HL-60/S4 treated with retinoic acid at 250 ng/mL for 4 days and 3 days (cell line): ENCODE results near the gene PIK3R3.
"Not testable (repeated sequence)": the region's sequence is repeated elsewhere in the genome, so short reads cannot be mapped to it uniquely, and the experiment has no call there.

ENCODE experiments used
- in situ Hi-C: fragments of 300-500 bp; cut with MboI; formaldehyde crosslinking; loops from 2 replicates; pipeline ENCODE4 v1.7.0; 2022; ENCODE audit warnings: low sequenced_read_pairs

Gene PIK3R3

GRCh38 chr1:46070164-46070814 is 62.1 kb downstream of the PIK3R3 start:
- in situ Hi-C loops, result no loop called here

GRCh38 chr1:46068525-46068924 is 63.9 kb downstream of the PIK3R3 start:
- in situ Hi-C loops, result no loop called here

- in situ Hi-C loops, result no loop called here
Measured at GRCh38 chr1:46067652-46068051, 64.8 kb downstream of the PIK3R3 start.

- in situ Hi-C loops, result no loop called here
Measured at GRCh38 chr1:46065405-46065804, 67.0 kb downstream of the PIK3R3 start.

GRCh38 chr1:46064708-46065107 is 67.7 kb downstream of the PIK3R3 start:
- in situ Hi-C loops, result no loop called here

GRCh38 chr1:46062651-46063319 is 69.6 kb downstream of the PIK3R3 start:
- in situ Hi-C loops, result no loop called here

- in situ Hi-C loops, result no loop called here
Measured at GRCh38 chr1:46061146-46061545, 71.3 kb downstream of the PIK3R3 start.

- in situ Hi-C loops, result no loop called here
Measured at GRCh38 chr1:46058936-46059335, 73.5 kb downstream of the PIK3R3 start.

- in situ Hi-C loops, result no loop called here
Measured at GRCh38 chr1:46057781-46058180, 74.6 kb downstream of the PIK3R3 start.

- in situ Hi-C loops, result not testable (repeated sequence)
Measured at GRCh38 chr1:46057215-46057614, 75.2 kb downstream of the PIK3R3 start.

GRCh38 chr1:46056325-46056724 is 76.1 kb downstream of the PIK3R3 start:
- in situ Hi-C loops, result no loop called here

DNA sequence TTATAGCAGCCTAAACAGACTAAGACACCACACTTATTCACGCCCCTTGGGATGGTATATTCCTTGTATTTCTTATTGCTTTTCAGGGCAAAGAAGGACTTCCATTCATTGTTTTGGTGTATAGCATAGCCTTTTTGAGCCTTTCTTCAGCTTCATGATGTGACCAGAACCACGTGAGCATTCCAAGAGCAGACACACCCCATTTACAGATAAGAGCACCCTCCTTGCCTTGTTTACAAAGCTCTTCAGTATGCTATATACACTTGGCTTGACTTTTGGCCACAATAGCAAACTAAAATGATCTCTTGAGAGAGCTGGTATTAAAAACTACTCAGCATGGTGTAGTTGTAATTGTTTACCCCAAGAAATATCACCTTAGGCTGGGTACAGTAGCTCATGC is 78.7 kb downstream of the PIK3R3 start:
- in situ Hi-C loops, result no loop called here

DNA sequence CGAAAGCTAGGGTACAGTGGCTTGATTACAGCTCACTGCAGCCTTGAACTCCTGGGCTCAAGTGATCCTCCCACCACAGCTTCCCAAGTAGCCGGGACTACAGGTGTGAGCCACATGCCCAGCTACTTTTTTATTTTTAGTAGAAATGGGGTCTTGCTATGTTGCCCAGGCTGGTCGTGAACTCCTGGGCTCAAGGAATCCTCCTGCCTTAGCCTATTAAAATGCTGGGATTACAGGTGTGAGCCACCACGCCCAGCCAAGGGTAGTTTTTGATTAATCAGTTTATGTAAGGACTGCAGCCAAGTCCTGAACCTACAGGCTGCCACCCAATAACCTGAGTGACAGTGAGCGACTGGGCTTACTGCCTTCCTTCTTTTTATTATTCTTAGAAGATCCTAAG is 88.3 kb downstream of the PIK3R3 start:
- in situ Hi-C loops, result no loop called here

DNA sequence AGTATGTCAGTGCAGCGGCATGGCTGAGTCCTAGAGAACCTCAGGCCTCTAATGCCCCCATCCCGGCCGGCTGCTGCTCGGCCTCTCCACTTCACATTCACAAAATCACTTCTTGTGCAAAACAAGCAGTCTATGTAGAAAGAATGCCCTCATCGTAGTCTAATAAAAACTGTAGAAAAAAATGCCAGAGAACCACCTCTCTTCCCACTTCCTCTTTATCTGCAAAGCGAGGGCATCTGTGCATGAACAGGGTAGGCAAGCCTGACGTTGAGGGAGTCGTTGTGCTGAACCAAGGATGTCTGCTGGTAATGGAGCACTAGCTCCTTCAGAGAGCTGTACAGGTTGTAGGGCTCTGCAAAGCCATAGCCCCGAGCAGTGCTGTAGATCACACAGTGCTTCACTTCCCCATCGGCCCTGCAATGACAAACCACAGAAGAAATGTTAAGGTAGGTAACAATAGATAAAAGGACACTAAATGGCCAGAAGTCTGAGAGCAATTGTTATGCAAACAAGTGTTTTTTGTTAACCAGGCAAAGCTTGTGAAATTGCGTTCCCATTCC is 88.9 kb downstream of the PIK3R3 start:
- in situ Hi-C loops, result no loop called here

DNA sequence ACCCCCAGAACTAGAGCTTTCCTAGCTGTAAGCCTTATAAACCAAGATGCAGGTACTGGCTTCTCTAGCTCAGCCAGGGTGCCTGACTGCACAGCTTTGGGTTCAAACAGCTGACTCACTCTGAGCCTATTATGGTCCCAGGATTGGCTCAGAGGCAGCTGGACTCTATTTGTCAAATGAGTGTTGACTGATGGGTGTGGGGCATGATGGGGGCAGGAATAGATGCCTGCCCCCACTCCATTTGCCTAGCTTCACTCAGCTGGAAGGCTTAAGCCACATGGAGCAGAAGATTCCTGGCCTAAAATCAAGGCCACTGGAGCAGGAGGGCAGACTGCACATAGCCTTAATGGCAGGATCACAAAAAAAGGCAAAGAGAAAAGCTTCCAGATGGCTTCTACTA is 90.5 kb downstream of the PIK3R3 start:
- in situ Hi-C loops, result no loop called here

DNA sequence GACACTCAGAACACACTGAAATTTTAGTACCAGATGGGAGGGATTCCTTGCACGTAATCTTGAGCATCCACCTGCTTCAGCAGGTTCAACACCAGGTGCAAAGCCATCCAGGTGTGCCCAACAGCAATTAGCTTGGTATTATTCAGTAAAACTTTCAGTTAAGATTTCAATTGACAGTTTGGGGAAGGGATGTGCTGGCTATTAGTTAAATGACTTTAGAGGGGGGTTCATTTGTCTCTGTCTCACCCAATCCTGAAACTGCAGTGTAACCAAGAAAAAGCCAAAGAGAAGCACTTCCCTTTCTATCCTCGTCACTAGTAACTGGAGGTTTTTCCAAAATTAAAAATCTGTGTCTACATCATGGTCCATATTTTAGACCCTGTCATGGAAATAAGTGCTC is 90.9 kb downstream of the PIK3R3 start:
- in situ Hi-C loops, result no loop called here

DNA sequence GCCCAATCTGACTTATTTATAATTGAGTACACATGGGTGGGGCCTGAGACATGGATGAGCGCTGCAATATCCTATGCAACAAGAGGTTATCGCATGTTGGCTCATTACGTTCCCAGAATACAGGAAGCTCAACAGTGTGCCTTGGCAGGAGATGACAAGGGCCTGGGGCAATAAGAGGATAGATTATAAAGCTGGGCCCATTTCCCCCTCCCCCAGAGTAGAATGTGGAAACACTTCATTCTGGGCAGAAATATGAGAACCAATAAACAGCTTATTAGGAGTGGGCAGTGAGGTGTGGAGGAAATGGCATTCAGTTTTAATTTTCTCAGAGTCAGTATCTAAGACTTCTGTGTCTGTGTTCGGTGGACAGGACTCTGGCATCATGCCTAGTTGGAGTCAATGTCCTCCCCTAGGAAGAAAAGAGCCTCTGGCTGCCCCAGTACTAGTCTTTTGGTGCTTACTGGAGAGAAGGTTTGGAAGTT is 92.8 kb downstream of the PIK3R3 start:
- in situ Hi-C loops, result loop anchor here (5.0 kb wide), 1 partner anchor 138 kb away; the partner anchor contains the start of genes P3R3URF and TSPAN1

DNA sequence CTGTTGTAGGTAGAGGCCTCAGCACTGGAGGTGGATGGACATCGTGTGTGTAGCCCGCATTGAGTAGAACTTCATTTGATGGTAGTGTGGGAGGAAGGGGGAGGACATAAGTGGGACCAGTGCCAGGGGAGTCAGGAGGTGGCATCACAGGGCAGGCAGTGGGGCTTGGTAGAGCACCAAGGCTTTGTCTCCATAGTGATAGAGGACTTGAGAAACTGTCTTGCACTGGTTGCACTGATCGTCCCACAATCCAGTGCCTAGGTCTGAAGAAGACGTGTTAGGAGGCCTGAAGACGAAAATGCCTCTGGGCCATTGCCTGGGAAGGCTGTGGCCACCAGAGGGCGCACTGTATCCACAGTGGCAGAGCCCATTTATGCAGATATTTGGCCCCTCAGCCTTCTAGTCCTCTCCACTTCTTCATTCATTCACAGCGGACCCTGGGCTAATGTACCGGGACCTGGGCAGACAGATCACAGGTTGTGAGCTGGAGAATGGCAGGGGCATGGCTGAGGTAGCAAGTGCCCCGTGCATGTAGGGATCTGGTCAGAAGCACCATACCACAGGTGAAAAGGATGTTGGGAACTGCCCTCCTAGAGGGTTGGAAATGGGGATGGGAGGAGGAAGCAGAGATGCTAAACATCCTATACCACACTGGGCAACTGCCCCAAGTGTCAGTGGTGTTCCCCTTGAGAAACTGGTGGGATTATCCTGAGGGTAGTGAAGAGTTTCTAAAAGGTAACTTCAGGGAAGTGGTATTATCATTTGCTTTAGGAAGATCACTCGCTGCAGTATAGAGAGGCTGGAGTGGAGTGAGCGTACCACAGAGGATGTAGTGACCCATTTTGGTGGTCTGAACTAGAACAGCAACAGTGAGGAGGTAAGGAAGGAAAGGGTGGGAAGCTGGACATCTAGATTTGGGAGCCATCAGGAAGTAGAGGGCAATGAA is 95.3 kb downstream of the PIK3R3 start:
- in situ Hi-C loops, result loop anchor here (5.0 kb wide), 1 partner anchor 140 kb away; the partner anchor contains the start of genes P3R3URF and TSPAN1

GRCh38 chr1:46034601-46035516 is 97.6 kb downstream of the PIK3R3 start:
- in situ Hi-C loops, result loop anchor here (5.0 kb wide), 1 partner anchor 142 kb away; the partner anchor contains the start of genes P3R3URF and TSPAN1
